Activated T-cell treated with anti-CD3 and anti-CD28 coated beads, Interleukin-2, amount 50 U/mL, for 72 hours (primary cell): Measurements from ENCODE around the gene SHKBP1. TPM values are rescaled to one million over a fixed set of nuclear protein-coding genes. Genes with fewer than 3 reads are reported as not detected.
"Not testable (repeated sequence)": the region's sequence is repeated elsewhere in the genome, so short reads cannot be mapped to it uniquely, and the experiment has no call there.

Source experiments
- ATAC-seq, 2 donors: fragments of 150-1000 bp; cut with Tn5 transposase; replicated peaks in 1 of 2; 2 replicates each; pipeline ENCODE4 v1.10.0; 2021; ENCODE audit warnings: moderate library complexity in 2 of 2, mild to moderate bottlenecking in 1 of 2
- DNase-seq, 2 donors: peaks; one replicate each; pipeline ENCODE4 v3.0.0; 2021 to 2022; ENCODE audit warnings: mixed read lengths in 1 of 2
- H3K27ac Mint-ChIP-seq: one replicate; pipeline ENCODE4 v1.8.0; 2022; ENCODE audit warnings: mild to moderate bottlenecking, moderate library complexity, mixed read lengths
- H3K27me3 Mint-ChIP-seq: one replicate; pipeline ENCODE4 v1.8.0; 2022; ENCODE audit warnings: low read depth, mixed read lengths
- H3K36me3 Mint-ChIP-seq, 2 donors: one replicate each; pipeline ENCODE4 v1.8.0; 2022; ENCODE audit warnings: mixed read lengths in 2 of 2, mild to moderate bottlenecking in 1 of 2; ENCODE audit not compliant: insufficient read depth in 2 of 2
- H3K4me1 Mint-ChIP-seq: one replicate; pipeline ENCODE4 v1.8.0; 2022; ENCODE audit warnings: low read depth, mixed read lengths
- H3K4me3 Mint-ChIP-seq, 2 donors: one replicate each; pipeline ENCODE4 v1.8.0; 2022; ENCODE audit warnings: mild to moderate bottlenecking in 2 of 2, mixed read lengths in 2 of 2, moderate library complexity in 2 of 2
- H3K9me3 Mint-ChIP-seq, 2 donors: one replicate each; pipeline ENCODE4 v1.8.0; 2022; ENCODE audit warnings: mixed read lengths in 2 of 2
- total RNA-seq, 2 donors: library from RNA; stranded (reverse); gene quantifications; one replicate each; pipeline ENCODE4 v1.2.3, GENCODE V29; 2022

Gene SHKBP1
- total RNA-seq, 2 donors from 2014 or later: 145 to 152 TPM

DNA sequence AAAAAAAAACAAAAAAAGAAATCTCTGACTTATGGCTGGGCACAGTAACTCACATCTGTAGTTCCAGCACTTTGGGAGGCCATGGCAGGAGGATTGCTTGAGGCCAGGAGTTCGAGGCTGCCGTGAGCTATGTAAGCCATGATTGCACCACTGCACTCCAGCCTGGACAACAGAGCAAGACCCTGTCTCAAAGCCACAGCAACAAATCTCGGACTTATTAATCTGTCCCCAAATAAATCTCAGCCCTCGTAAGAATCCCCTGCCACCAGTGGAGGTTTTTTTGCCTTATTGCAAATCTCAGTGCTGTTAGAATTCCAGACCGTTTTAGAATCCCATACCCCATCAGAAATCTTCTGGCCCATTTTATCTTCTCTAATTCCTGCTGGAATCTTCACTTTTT lies 4.9 kb downstream of the SHKBP1 start:
- H3K36me3 Mint-ChIP-seq: peaks cover 7 to 19% of the 10 kb centered on the region in 2 donors
- ATAC-seq: no peak
- no peak for DNase-seq
- H3K4me3 Mint-ChIP-seq: no peak overlapping the region
- H3K9me3 Mint-ChIP-seq: no peaks in the 10 kb centered on the region
- no peak overlapping the region for H3K27ac Mint-ChIP-seq
- H3K27me3 Mint-ChIP-seq: no peaks in the 10 kb centered on the region
- peaks cover 25% of the 10 kb centered on the region for H3K4me1 Mint-ChIP-seq

DNA sequence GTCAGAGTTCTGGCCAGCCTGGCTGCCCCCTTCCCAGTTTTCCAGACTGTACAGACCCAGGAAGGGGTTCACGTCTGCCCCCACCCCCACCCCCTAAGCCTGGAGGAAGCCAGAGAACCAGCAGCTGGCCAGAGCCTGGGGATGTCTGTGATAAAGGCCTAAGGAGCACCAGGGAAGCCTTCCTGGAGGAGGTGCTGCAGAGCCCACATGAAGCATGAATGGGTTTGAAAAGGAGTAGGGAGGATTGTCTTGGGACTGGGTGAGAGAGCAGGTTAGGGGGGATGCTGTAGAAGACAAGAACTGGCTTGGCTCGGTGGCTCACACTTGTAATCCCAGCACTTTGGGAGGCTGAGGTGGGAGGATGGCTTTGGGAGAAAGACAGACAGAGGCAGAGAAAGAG lies 5.8 kb downstream of the SHKBP1 start:
- Mint-ChIP-seq H3K27me3 (no peaks in the 10 kb centered on the region), H3K9me3 (no peaks in the 10 kb centered on the region), H3K4me3 (no peak overlapping the region), H3K4me1 (peaks cover 27% of the 10 kb centered on the region), H3K36me3 (peaks cover 7 to 19% of the 10 kb centered on the region in 2 donors), H3K27ac (peak overlapping the region; percentile 5)
- DNase-seq (no peak), ATAC-seq (no peak)

DNA sequence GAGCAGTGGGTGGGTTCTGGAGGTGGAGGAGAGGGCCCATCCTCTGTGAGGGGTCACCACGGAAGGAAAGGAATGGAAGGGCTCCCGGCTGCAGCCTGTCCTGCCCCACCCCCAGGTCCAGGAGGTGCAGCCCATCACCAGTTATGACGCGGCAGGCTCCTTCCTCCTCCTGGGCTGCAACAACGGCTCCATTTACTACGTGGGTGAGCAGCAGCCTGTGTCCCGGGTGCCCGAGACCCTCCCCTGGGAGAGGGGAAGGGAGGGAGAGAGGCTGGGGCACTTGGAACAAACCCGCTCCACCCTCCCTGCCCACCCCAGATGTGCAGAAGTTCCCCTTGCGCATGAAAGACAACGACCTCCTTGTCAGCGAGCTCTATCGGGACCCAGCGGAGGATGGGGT lies 6.6 kb downstream of the SHKBP1 start:
- H3K27ac Mint-ChIP-seq: no peak overlapping the region
- no peaks in the 10 kb centered on the region for H3K9me3 Mint-ChIP-seq
- H3K4me3 Mint-ChIP-seq: no peak overlapping the region
- H3K27me3 Mint-ChIP-seq: no peaks in the 10 kb centered on the region
- peaks cover 19% of the 10 kb centered on the region for H3K4me1 Mint-ChIP-seq
- no peak for DNase-seq
- H3K36me3 Mint-ChIP-seq: peaks cover 5 to 20% of the 10 kb centered on the region in 2 donors
- no peak for ATAC-seq

DNA sequence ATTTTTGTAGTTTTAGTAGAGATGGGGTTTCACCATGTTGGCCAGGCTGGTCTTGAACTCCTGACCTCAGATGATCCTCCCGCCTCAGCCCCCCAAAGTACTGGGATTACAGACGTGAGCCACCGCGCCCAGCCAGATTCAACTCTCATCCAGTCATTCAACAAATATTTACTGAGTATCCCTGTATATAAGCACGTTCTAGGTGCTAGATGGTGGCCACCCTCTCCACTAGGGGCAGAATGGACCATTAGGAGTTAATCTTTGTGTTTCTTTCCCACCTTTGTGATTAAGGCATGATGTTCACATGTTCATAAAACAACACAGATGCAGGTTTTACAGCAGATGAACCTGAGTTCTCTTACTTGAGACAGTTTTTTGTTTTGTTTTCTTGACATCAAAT lies 7.3 kb downstream of the SHKBP1 start:
- DNase-seq (no peak), ATAC-seq (no peak)
- peaks cover 14% of the 10 kb centered on the region for H3K4me1 Mint-ChIP-seq
- no peaks in the 10 kb centered on the region for H3K9me3 Mint-ChIP-seq
- no peaks in the 10 kb centered on the region for H3K27me3 Mint-ChIP-seq
- peaks cover 5 to 20% of the 10 kb centered on the region in 2 donors for H3K36me3 Mint-ChIP-seq
- H3K27ac Mint-ChIP-seq: no peak overlapping the region
- H3K4me3 Mint-ChIP-seq: no peak overlapping the region

DNA sequence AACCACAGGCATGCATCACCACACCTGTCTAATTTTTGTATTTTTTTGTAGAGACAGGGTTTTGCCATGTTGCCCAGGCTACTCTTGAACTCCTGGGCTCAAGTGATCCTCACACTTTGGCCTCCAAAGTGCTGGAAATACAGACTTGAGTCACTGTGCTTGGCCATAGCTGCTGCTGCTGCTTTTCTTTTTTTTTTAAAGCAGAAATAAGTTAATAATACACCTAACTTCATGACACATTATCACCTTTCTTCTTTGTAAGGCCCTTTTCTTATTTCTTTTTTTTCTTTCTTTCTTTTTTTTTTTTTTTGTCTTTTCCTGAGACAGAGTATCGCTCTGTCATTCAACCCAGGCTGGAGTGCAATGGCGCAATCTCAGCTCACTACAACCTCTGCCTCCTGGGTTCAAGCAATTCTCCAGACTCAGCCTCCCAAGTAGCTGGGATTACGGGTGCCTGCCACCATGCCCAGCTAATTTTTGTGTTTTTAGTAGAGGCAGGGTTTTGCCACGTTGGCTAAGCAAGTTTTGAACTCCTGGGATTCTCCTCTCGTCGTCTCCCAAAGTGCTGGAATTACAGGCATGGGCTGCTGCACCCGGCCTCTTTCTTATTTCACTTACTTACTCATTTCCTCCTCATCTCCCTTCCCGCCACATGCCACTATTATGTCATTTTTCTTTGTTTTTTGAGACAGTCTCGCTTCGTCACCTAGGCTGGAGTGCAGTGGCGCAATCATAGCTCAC lies 8.7 kb downstream of the SHKBP1 start:
- DNase-seq (no peak), ATAC-seq (no peak)
- Mint-ChIP-seq H3K4me3 (no peak overlapping the region), H3K36me3 (peaks cover 5 to 19% of the 10 kb centered on the region in 2 donors), H3K4me1 (peaks cover 14% of the 10 kb centered on the region), H3K27ac (no peak overlapping the region), H3K27me3 (no peaks in the 10 kb centered on the region), H3K9me3 (no peaks in the 10 kb centered on the region)

DNA sequence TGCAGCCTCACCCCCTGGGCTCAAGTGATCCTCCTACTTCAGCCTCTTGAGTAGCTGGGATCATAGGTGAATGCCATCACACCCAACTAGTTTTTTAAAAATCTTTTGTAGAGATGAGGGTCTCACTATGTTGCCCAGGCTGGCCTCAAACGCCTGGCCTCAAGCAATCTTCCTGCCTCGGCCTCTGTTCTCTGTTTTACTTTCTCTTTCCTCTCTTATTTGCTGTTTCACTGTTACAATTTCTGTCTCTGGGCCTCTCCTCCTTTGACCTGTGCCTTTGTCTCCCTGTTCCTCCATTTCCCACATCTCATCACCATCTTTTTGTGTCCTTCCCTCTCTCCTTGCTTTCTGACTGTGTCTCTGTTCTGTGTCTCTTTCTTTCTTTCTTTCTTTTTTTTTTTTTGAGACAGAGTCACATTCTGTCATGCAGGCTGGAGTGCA lies 9.3 kb downstream of the SHKBP1 start:
- Mint-ChIP-seq H3K36me3 (peaks cover 2 to 17% of the 10 kb centered on the region in 2 donors), H3K4me1 (peaks cover 14% of the 10 kb centered on the region), H3K27me3 (no peaks in the 10 kb centered on the region), H3K4me3 (no peak overlapping the region), H3K9me3 (no peaks in the 10 kb centered on the region), H3K27ac (peak overlapping the region; percentile 27)
- no peak for DNase-seq
- no peak for ATAC-seq

DNA sequence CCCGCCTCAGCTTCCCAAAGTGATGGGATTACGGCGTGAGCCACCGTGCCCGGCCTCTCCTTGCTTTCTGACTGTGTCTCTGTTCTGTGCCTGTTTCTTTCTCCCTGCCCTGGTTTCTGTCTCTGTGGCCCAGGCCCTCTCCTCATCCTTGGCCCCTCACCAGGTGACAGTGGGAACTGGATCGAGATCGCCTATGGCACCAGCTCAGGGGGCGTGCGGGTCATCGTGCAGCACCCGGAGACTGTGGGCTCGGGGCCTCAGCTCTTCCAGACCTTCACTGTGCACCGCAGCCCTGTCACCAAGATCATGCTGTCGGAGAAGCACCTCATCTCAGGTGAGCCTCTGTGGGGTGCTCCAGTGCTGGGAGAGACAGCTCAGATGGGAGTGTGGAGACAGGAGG lies 9.9 kb downstream of the SHKBP1 start:
- peaks cover 14% of the 10 kb centered on the region for H3K4me1 Mint-ChIP-seq
- H3K4me3 Mint-ChIP-seq: no peak overlapping the region
- H3K27ac Mint-ChIP-seq: peak overlapping the region; percentile 54
- DNase-seq: no peak
- H3K36me3 Mint-ChIP-seq: peaks cover 2 to 14% of the 10 kb centered on the region in 2 donors
- no peaks in the 10 kb centered on the region for H3K27me3 Mint-ChIP-seq
- ATAC-seq: no peak
- H3K9me3 Mint-ChIP-seq: no peaks in the 10 kb centered on the region

DNA sequence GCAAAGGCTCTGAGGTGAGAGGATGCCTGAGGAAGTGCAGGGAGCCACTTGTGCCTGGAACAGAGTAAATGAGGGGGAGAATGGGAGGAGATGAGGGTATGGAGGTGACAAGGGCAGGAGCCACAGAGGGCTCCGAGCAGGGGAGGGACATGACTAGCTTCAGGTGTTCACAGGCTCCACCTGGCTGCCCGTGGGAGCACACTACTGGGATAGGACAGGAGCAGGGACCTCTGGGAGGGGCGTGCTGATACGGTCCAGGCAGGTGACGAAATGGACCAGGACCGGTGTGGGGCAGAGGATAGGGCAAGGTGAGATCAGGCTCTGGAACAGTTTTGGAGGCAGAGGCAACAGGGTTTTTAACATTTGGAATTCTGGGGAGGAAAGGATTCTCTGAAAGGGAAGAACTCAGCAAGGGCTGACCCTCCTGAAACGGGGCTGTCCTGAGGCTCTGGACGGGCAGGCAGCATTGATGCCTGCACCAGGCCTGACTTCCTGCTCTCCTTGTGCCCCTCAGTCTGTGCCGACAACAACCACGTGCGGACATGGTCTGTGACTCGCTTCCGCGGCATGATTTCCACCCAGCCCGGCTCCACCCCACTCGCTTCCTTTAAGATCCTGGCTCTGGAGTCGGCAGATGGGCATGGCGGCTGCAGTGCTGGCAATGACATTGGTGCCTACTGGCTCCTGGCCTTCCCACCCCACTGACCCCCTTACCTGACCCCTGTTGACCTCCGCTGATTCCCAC lies 11.6 kb downstream of the SHKBP1 start:
- no peak overlapping the region for H3K4me3 Mint-ChIP-seq
- no peak for ATAC-seq
- no peaks in the 10 kb centered on the region for H3K27me3 Mint-ChIP-seq
- DNase-seq: no peak
- no peak overlapping the region for H3K27ac Mint-ChIP-seq
- H3K36me3 Mint-ChIP-seq: peaks cover 2 to 8% of the 10 kb centered on the region in 2 donors
- peaks cover 14% of the 10 kb centered on the region for H3K4me1 Mint-ChIP-seq
- no peaks in the 10 kb centered on the region for H3K9me3 Mint-ChIP-seq

DNA sequence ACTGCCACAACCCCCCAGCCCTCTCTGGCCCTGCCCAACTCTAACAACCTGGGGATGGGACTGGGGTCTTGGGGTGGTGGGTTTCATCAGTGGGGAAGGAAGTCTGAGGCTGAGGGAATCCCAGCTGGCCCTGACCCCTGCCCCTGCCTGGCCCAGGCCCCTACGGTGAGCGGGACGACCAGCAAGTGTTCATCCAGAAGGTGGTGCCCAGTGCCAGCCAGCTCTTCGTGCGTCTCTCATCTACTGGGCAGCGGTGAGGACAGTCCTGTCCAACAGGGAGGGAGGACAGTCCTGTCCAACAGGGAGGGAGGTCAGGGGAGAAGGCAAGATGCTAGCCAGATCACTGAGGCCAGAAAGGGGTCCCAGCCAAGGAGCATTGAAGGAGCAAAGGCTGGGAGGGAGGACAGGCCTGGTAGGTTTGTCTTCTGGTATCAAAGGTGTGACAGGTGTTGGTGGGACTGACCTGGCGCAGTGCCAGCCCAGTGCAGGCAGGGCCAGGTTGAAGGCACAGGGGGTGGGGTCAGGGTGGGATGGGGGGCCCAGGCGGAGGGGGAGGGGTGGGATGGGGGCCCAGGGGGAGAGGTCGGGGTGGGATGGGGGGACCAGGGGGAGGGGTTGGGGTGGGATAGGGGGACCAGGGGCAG lies 12.4 kb downstream of the SHKBP1 start:
- Mint-ChIP-seq H3K4me3 (no peak overlapping the region), H3K4me1 (peaks cover 15% of the 10 kb centered on the region), H3K36me3 (peaks cover 2 to 8% of the 10 kb centered on the region in 2 donors), H3K27me3 (no peaks in the 10 kb centered on the region), H3K9me3 (no peaks in the 10 kb centered on the region), H3K27ac (no peak overlapping the region)
- ATAC-seq: no peak
- DNase-seq: no peak

DNA sequence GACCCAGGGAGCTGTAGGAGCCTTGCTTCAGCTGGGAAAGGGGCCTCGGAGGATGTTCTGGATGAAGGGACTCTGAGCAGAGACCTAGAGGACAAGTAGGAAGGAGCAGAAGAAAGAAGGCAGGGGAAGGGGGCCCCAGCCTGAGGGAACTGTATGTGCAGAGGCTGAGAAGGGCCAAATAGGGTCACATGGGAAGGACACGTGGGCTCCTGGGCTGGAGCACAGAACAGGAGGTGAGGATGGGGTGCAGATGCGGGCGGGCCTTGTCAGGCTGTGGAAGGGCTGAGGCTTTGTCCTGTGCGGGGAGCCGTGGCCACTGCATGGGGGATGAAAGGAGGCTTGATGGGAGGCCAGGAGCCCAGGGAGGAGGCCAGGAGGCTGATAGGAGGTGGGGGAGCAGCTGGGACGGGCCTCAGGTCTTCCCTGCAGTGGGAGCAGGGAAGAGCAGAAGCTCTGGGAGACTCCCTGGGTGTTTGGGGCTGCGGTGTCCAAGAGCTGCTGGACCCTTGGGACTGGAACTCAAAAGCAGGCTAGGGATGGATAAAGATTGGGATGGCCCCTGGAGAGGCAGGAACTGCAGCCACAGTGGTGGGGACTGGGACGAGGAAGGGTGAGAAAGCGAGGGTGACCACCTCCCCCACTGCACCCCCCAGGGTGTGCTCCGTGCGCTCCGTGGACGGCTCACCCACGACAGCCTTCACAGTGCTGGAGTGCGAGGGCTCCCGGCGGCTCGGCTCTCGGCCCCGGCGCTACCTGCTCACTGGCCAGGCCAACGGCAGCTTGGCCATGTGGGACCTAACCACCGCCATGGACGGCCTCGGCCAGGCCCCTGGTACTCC lies 13.1 kb downstream of the SHKBP1 start:
- Mint-ChIP-seq H3K4me3 (no peak overlapping the region), H3K27ac (no peak overlapping the region), H3K36me3 (peaks cover 2 to 8% of the 10 kb centered on the region in 2 donors), H3K4me1 (peaks cover 22% of the 10 kb centered on the region), H3K27me3 (no peaks in the 10 kb centered on the region), H3K9me3 (no peaks in the 10 kb centered on the region)
- ATAC-seq: no peak
- DNase-seq: no peak

DNA sequence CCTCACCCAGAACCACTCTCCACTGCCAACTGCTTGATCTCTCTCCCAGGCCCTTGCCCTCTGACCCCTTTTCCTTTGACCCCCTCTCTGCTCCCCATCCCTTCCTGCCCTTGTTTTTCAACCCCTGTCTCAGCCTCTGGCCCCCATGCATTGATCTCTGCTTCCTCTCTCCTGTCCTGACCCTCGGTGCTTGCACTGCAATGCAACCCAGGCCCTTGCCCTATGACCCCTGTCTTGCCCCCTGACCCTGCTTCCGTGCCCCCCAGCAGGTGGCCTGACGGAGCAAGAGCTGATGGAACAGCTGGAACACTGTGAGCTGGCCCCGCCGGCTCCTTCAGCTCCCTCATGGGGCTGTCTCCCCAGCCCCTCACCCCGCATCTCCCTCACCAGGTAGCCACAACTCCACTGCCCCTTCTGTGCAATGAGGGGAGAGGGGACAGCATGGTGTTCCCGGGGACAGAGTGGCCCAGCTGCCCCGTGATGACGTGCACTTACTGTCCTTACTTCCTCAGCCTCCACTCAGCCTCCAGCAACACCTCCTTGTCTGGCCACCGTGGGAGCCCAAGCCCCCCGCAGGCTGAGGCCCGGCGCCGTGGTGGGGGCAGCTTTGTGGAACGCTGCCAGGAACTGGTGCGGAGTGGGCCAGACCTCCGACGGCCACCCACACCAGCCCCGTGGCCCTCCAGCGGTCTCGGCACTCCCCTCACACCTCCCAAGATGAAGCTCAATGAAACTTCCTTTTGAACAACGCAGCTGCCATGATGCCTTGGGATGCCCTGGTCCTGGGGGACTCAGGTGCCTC lies 14.0 kb downstream of the SHKBP1 start:
- no peak for DNase-seq
- Mint-ChIP-seq H3K27me3 (no peaks in the 10 kb centered on the region), H3K4me1 (peaks cover 23% of the 10 kb centered on the region), H3K9me3 (no peaks in the 10 kb centered on the region), H3K4me3 (no peak overlapping the region), H3K36me3 (peaks cover 2 to 7% of the 10 kb centered on the region in 2 donors), H3K27ac (no peak overlapping the region)
- no peak for ATAC-seq

DNA sequence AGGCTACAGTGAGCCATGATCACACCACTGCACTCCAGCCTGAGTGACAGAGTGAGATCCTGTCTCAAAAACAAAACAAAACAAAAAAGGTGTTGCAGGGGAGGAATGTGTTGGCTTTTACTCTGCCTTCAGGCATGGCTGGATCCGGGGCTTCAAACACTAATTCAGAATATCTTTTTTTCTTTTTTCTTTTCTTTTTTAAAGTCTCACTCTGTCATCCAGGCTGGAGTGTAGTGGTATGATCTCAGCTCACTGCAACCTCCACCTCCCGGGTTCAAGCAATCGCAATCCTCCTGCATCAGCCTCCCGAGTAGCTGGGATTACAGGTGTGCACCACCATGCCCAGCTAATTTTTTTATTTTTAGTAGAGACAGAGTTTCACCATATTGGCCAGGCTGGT lies 15.1 kb downstream of the SHKBP1 start:
- not testable (repeated sequence) for H3K27ac Mint-ChIP-seq, H3K9me3 Mint-ChIP-seq, H3K4me3 Mint-ChIP-seq, H3K27me3 Mint-ChIP-seq, DNase-seq, ATAC-seq, H3K36me3 Mint-ChIP-seq
- H3K4me1 Mint-ChIP-seq: peaks cover 12% of the 10 kb centered on the region
